Keratinocyte (primary cell): Measurements from ENCODE around the gene FAM120B.

Experiments
- EZH2 ChIP-seq: IDR thresholded peaks from one replicate; pipeline ENCODE4 v1.6.1; 2012; ENCODE audit warnings: inconsistent platforms, mild to moderate bottlenecking, low read length, moderate library complexity
- TF ChIP-seq, protein P1 (sequence below), 3 experiments: IDR thresholded peaks in 1 of 3; conservative IDR thresholded peaks in 1 of 3; optimal IDR thresholded peaks in 1 of 3; 2 replicates in 2 of 3; 3 replicates in 1 of 3; pipeline versions ENCODE3 to v1.5.1; 2011; ENCODE audit warnings: low read length in 3 of 3, mild to moderate bottlenecking in 3 of 3, moderate library complexity in 2 of 3, control low read depth in 1 of 3, inconsistent platforms in 1 of 3; ENCODE audit not compliant: insufficient read depth in 2 of 3; ENCODE audit errors: extremely low read depth in 1 of 3

DNA sequence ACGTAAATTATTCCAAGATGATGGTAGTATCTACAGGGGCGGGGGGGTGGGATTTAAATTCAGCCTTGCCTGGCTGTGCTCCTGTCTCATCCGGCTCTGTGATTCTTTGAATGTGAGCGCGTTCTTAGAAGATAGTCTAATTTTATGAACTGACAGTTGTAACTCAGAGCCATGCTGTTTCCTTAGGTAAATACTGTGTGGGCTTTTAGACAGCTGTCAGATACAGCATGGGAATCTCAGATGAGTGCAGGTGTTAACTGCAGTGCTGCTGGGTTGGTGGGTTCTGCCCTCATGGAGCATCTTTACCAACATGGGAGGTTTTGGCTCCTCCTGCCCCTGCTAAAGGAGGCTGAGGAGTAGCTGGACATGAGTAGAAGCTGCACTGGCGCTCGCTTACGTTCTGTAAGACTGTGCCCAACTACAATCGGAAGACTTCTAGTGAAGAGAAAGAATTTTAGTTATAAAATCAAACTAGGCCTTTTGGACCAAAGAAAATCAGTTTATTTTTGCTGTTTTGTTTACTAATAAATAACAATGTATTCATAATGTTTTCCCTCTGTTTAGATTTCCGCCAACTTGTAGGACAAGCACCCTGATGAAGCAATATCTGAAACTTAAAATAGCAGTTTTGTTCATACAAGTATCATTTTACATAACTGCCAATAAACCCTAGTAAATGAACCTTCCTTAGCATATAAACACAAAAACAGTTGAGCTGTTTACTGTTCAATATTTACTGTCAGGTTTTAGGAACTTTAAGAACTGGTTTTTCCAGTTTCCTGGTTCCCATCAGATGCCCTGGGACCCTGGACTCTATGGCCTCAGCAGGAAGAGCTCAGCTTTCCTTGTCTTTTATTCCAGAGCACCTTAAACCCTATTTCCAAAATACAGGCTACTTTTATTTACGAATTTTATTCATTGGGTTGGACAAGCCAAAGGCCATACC is 66.1 kb downstream of the FAM120B start:
- TF ChIP-seq, protein P1, sequence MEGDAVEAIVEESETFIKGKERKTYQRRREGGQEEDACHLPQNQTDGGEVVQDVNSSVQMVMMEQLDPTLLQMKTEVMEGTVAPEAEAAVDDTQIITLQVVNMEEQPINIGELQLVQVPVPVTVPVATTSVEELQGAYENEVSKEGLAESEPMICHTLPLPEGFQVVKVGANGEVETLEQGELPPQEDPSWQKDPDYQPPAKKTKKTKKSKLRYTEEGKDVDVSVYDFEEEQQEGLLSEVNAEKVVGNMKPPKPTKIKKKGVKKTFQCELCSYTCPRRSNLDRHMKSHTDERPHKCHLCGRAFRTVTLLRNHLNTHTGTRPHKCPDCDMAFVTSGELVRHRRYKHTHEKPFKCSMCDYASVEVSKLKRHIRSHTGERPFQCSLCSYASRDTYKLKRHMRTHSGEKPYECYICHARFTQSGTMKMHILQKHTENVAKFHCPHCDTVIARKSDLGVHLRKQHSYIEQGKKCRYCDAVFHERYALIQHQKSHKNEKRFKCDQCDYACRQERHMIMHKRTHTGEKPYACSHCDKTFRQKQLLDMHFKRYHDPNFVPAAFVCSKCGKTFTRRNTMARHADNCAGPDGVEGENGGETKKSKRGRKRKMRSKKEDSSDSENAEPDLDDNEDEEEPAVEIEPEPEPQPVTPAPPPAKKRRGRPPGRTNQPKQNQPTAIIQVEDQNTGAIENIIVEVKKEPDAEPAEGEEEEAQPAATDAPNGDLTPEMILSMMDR (optimal IDR thresholded peaks at IDR 0.05 in 1 of 3, IDR thresholded peaks at IDR 0.05 in 1 of 3, conservative IDR thresholded peaks at IDR 0.05 in 1 of 3; ENCODE audit: extremely low read depth in 1 of 3, insufficient read depth in 2 of 3, low read length in 3 of 3), result no peak
- no peak for TF ChIP-seq EZH2
